Daoy (cell line): Measurements from ENCODE around the gene ZNF729. TPM values are rescaled to one million over a fixed set of nuclear protein-coding genes. Genes with fewer than 3 reads are reported as not detected.
"Not testable (repeated sequence)": the region's sequence is repeated elsewhere in the genome, so short reads cannot be mapped to it uniquely, and the experiment has no call there.

ENCODE experiments used
- DNase-seq: peaks from one replicate; pipeline ENCODE4 v3.0.0-alpha.2; 2015; ENCODE audit warnings: low read depth
- total RNA-seq: library from RNA; depleted of rRNA; stranded (reverse); fragments of >200 nt; shearing (Covaris generic); gene quantifications from 2 replicates; pipeline ENCODE4 v1.2.3, GENCODE V29; 2014; rRNA removed

ZNF729 gene
- not detected in 2 replicates for total RNA-seq

DNA sequence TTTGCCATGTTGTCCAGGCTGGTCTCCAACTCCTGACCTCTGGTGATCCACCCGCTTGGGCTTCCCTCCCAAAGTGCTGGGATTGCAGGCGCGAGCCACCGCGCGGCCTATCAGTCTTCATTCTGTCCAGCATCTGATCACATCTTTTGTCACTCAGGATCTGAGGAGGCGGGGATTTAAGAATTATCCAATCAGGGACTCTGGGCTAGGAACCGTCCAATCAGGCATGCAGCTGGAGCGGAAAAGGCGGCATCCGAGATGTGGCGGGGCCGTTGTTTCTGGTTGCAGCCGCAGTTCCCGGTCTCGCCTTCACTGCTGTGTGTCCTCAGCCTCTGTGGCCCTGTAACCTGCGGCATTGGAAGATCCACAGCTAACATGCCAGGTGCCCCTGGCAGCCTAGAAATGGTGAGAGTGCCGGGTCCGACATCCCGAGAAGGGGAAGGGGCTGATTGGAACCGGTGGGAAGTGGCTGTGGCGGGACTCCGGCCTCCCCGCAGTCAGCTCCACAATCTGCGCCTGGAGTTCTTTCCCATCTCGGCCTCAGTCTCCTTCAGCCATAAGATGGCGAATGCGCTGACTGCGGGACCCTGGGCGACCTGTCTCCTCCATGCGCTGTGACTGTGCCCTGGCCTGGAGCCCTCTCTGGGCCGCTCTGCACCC is at the start of gene ZNF729:
ZNF729 (plus strand) TSS at position 291 of the 660 bp plus-strand sequence; CDS start at position 376, 85 bp downstream.
- DNase-seq: peak; percentile 15

DNA sequence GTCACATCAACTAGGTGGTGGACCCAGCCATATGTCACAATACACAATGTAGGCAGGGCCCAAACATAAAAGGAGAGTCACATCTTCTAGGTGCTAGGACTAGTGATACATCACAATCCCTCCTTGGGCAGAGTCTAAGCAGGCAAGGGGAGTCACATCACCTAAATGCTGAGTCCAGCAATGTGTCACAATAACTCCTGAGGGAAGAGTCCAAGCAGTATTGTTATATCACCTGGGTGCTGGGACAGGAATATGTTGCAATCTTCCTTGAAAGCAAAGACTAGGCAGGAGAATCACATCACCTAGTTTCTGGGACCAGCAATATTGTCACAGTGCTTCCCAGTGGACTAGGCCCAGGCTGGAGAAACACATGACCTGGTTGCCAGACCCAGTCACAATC is 29.4 kb upstream of the ZNF729 start:
- no peak for DNase-seq

GRCh38 chr19:22257381-22257780 is 28.9 kb upstream of the ZNF729 start:
- DNase-seq: no peak

- DNase-seq: no peak
Measured at GRCh38 chr19:22257916-22258315, 28.3 kb upstream of the ZNF729 start.

- no peak for DNase-seq
Measured at GRCh38 chr19:22260499-22260898, 25.7 kb upstream of the ZNF729 start.

- no peak for DNase-seq
Measured at GRCh38 chr19:22261596-22261995, 24.6 kb upstream of the ZNF729 start.

GRCh38 chr19:22263121-22263520 is 23.1 kb upstream of the ZNF729 start:
- no peak for DNase-seq

GRCh38 chr19:22321554-22321953 is 35.3 kb downstream of the ZNF729 start:
- not testable (repeated sequence) for DNase-seq

GRCh38 chr19:22326219-22326618 is 40.0 kb downstream of the ZNF729 start:
- no peak for DNase-seq

GRCh38 chr19:22327321-22327720 is 41.1 kb downstream of the ZNF729 start:
- no peak for DNase-seq

GRCh38 chr19:22331521-22331920 is 45.3 kb downstream of the ZNF729 start:
- DNase-seq: no peak

GRCh38 chr19:22332924-22333323 is 46.7 kb downstream of the ZNF729 start:
- DNase-seq: peak; percentile 3

DNA sequence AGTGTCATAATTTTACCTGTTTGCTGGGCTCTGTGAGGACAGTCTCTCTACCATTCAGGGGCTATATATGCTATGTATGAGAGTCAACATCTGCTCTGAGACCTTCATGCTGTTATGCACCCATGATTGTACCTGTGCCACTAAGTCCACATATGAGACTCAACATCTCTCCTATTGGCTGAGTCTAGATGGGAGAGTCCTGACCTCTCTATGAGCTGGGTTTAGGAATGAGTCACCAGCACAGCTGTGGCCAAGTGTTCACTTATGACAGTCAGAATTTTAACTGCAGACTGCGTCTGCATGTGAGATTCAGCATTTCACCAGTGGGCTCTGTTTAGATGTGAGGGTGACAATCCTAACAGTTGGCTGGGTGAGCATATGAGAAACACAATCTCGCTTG is 49.5 kb downstream of the ZNF729 start:
- no peak for DNase-seq

DNA sequence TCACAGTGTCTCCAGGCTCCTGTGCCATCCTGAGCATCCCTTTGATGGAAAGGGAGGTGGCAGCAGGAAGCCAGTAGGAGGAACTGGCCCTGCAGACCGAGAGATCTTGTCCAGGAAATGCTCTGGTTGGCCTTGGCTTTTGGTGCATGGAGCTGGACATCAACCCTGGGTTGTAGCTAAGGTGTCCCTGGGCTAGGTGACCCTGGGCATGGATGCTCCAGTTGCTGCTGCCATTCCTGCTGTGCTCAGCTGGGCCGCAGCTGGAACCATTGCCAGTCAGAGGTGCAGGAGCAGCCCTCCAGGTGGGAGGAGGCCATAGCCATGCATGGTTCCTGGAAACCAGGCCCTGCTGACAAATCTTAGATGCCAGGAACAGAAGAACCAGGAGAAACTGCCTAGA is 68.4 kb downstream of the ZNF729 start:
- DNase-seq: no peak

Other genes starting within 250 kb of the ZNF729 start
- 8.4 and 25.2 TPM in 2 replicates for gene ZNF257, start 234.0 kb upstream of the ZNF729 start, total RNA-seq
- gene ZNF676, start 89.5 kb upstream of the ZNF729 start, total RNA-seq: 0.34 and 1.6 TPM in 2 replicates
- 3.7 and 7.2 TPM in 2 replicates for gene ZNF98, start 135.9 kb downstream of the ZNF729 start, total RNA-seq